Heart left ventricle (tissue), 16 donors: ENCODE data around the gene GAGE13. TPM values are rescaled to one million over a fixed set of nuclear protein-coding genes. Genes with fewer than 3 reads are reported as not detected.
"Not testable (repeated sequence)": the region's sequence is repeated elsewhere in the genome, so short reads cannot be mapped to it uniquely, and the experiment has no call there.

Experiments
- ATAC-seq, 4 donors: fragments of 200-7000 bp; cut with Tn5 transposase; one replicate each; pipeline ENCODE4 v1.9.1; 2020 to 2022; ENCODE audit warnings: moderate library complexity in 4 of 4, mild to moderate bottlenecking in 3 of 4, moderate number of reproducible peaks in 1 of 4
- DNase-seq, 5 donors: peaks; one replicate each; pipeline ENCODE4 v3.0.0-alpha.2; 2020
- H3K27ac ChIP-seq, 12 donors: fragments of 200-600 bp; sonication (generic) in 4 of 12; one replicate each; pipeline versions ENCODE4 v1.5.0 to v1.8.0; 2016 to 2022; ENCODE audit warnings: mild to moderate bottlenecking in 2 of 12
- H3K27me3 ChIP-seq, 9 donors: fragments of 200-600 bp; sonication (generic) in 2 of 9; one replicate each; pipeline versions ENCODE4 v1.5.1 to v1.8.0; 2016 to 2022; ENCODE audit warnings: mild to moderate bottlenecking in 3 of 9
- H3K36me3 ChIP-seq, 9 donors: fragments of 200-600 bp; sonication (generic) in 2 of 9; one replicate each; pipeline versions ENCODE4 v1.5.0 to v1.8.0; 2018 to 2022; ENCODE audit warnings: mild to moderate bottlenecking in 2 of 9
- H3K4me1 ChIP-seq, 12 donors: fragments of 200-600 bp; sonication (generic) in 4 of 12; one replicate each; pipeline versions ENCODE4 v1.5.0 to v1.8.0; 2016 to 2022; ENCODE audit warnings: mild to moderate bottlenecking in 3 of 12
- H3K4me3 ChIP-seq, 12 donors: fragments of 200-600 bp; sonication (generic) in 4 of 12; one replicate each; pipeline versions ENCODE4 v1.5.0 to v1.8.0; 2017 to 2022; ENCODE audit warnings: mild to moderate bottlenecking in 9 of 12, moderate library complexity in 4 of 12
- H3K9me3 ChIP-seq, 12 donors: fragments of 200-600 bp; sonication (generic) in 4 of 12; one replicate each; pipeline versions ENCODE4 v1.5.0 to v1.8.0; 2016 to 2022; ENCODE audit warnings: mild to moderate bottlenecking in 1 of 12
- POLR2A ChIP-seq, 2 donors: fragments of 450-650 bp; IDR thresholded peaks; one replicate each; pipeline ENCODE4 v1.6.1; 2017; ENCODE audit warnings: antibody characterized with exemption in 2 of 2, mild to moderate bottlenecking in 2 of 2, moderate library complexity in 2 of 2
- WGBS, 4 donors: extraction: QIAGEN DNeasy Blood & Tissue Kit in 2 of 4; methylation state at CpG; one replicate each; pipeline versions ENCODE4 v1.1.5 to v1.1.7; 2013 to 2018; 5-methylcytosine and 5-hydroxymethylcytosine counted together
- intact Hi-C, 10 donors: fragments of 100-400 bp; cut with DNase I; formaldehyde crosslinking; loops; one replicate each; pipeline versions ENCODE4 v1.11.1 to v1.14.2; 2022
- polyA plus RNA-seq, 2 donors: library from polyadenylated mRNA; stranded (reverse); fragments of 200-250 nt; gene quantifications; one replicate each; pipeline ENCODE4 v1.2.3, GENCODE V29; 2013
- total RNA-seq, 9 donors: library from RNA; depleted of rRNA in 2 of 9; stranded (reverse); fragments of >200 nt in 2 of 9; fragmentation: NEBNext Ultra II Directional in 3 of 9; extraction: Animal tissue kit (Norgen Biotek cat#: 25700) in 3 of 9; gene quantifications; one replicate each; pipeline versions ENCODE4 v1.1.0 to v1.2.4, GENCODE V29; 2016 to 2023
- TF ChIP-seq, protein P1 (sequence below), 12 donors: fragments of 200-600 bp; sonication (generic) in 4 of 12; IDR thresholded peaks; one replicate each; pipeline versions ENCODE4 v1.5.0 to v1.8.0; 2018 to 2022; ENCODE audit warnings: antibody characterized with exemption in 12 of 12, mild to moderate bottlenecking in 5 of 12
- donor health status: ischemic (EF 13 %, LVEDD 7.1; RV severe dilation, severe dysfunction).
- donor health status: healthy with polysubstance abuse.
- donor health status: DM: no; HTN: yes; CAD: no.
- donor health status: DM: no; HTN: no; CAD: no.
- donor health status: ischemic (EF 25% LVEDD 6.9; RV normal size, moderate dysfunction).
- donor health status: ischemic (EF 25% LVEDD 5.7; RV mildly dilated, moderate dysfunction).
- donor health status: healthy.
- donor health status: DM: yes; HTN: yes; CAD: no.
- donor health status: ischemic (EF 35%, LVEDD 5.7; RV mildly dilated, moderate dysfunction).
- donor health status: nonischemic (EF 11% LVEDD 7.7; RV severe dilation, severe dysfunction).
- donor health status: DM: yes; HTN: yes; CAD: no.
- donor health status: PGD.
- donor health status: ischemic (EF 29% LVEDD 5.4; RV normal size, mild dysfunction).
- donor health status: nonischemic (EF 23%, LVEDD 6.1; RV moderate dilation, normal function).

The GAGE13 gene
- total and polyA plus RNA-seq, 11 donors = not detected

DNA sequence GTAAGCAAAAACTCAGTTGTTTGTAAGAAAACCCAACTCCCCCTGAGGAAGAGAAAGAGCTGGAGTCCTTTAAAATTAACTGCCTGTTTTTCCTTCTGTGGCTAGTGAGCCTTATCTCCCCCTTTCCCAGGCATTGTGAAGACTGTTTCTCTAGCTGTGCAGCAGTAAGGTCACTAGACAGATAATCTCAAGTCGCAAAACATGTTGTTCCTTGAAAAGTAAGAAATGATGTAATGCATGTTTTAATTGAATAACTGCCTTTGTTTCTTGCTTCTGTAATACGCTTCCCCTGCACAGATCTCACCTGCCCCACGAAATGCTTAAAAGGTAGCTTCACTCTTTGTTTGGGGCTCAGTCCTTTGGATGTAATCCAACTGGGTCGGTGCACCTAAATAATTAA is 15.3 kb upstream of the GAGE13 start:
- no peaks in the 10 kb centered on the region for H3K27me3 ChIP-seq
- DNase-seq (no peak), ATAC-seq (no peak)
- intact Hi-C loops = no loop called here
- H3K4me1 ChIP-seq = no peaks in the 10 kb centered on the region
- no peak overlapping the region for H3K4me3 ChIP-seq
- TF ChIP-seq, protein P1, sequence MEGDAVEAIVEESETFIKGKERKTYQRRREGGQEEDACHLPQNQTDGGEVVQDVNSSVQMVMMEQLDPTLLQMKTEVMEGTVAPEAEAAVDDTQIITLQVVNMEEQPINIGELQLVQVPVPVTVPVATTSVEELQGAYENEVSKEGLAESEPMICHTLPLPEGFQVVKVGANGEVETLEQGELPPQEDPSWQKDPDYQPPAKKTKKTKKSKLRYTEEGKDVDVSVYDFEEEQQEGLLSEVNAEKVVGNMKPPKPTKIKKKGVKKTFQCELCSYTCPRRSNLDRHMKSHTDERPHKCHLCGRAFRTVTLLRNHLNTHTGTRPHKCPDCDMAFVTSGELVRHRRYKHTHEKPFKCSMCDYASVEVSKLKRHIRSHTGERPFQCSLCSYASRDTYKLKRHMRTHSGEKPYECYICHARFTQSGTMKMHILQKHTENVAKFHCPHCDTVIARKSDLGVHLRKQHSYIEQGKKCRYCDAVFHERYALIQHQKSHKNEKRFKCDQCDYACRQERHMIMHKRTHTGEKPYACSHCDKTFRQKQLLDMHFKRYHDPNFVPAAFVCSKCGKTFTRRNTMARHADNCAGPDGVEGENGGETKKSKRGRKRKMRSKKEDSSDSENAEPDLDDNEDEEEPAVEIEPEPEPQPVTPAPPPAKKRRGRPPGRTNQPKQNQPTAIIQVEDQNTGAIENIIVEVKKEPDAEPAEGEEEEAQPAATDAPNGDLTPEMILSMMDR (IDR thresholded peaks at IDR 0.05) = no peak
- TF ChIP-seq POLR2A (IDR thresholded peaks at IDR 0.05) = no peak
- H3K9me3 ChIP-seq = no peaks in the 10 kb centered on the region
- WGBS, 4 donors = 40 to 55% (median 51%) methylated on average over 4 of the region's 4 CpGs
- no peak overlapping the region for H3K27ac ChIP-seq
- H3K36me3 ChIP-seq = no peaks in the 10 kb centered on the region

DNA sequence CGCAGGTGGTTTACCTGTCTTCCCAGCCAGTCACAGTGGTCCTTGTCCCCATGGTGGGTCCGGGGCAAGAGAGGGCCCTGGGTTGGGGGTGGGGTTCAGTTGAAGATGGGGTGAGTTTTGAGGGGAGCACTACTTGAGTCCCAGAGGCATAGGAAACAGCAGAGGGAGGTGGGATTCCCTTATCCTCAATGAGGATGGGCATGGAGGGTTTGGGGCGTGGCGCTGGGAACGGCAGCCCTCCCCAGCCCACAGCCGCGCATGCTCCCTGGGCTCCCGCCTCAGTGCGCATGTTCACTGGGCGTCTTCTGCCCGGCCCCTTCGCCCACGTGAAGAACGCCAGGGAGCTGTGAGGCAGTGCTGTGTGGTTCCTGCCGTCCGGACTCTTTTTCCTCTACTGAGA is 9.6 kb upstream of the GAGE13 start, which contains the start of gene GAGE12J:
TSS of gene GAGE12J (plus strand) at position 301 of the 400 bp plus-strand sequence. CDS start 1,157 bp downstream, outside the sequence.
- H3K4me1 ChIP-seq, intact Hi-C loops, H3K36me3 ChIP-seq, H3K27me3 ChIP-seq, H3K4me3 ChIP-seq, H3K27ac ChIP-seq, ATAC-seq, DNase-seq, H3K9me3 ChIP-seq: not testable (repeated sequence)
- 92% methylated on average over 2 of the region's 16 CpGs; no CpG with 5 or more reads in 3 of the 4 donors for WGBS, 4 donors

DNA sequence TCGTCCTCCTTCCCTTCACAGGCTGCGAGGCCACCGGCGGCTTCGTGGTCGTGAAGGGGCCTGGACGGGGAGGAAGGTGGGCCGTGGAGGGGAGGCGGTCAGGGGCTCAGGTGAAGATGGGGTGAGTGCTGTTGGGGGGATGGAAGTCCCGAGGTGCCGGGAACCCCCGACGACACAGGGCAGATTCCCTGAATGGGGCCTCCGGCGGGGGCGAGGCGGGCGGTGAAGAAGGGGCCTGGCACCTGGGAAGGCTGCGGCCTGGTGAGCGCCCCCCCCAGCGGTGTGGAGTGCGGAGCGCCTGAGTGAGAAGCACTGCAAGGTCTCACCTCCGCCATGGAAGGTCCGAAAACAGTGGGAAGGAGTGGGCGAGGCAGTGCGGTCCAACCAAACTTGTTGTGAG is 9.1 kb upstream of the GAGE13 start:
- H3K4me3 ChIP-seq, ATAC-seq, H3K36me3 ChIP-seq, intact Hi-C loops, H3K9me3 ChIP-seq, DNase-seq, H3K4me1 ChIP-seq, H3K27me3 ChIP-seq, H3K27ac ChIP-seq: not testable (repeated sequence)
- no CpG with 5 or more reads among the region's 27 CpGs for WGBS, 4 donors

DNA sequence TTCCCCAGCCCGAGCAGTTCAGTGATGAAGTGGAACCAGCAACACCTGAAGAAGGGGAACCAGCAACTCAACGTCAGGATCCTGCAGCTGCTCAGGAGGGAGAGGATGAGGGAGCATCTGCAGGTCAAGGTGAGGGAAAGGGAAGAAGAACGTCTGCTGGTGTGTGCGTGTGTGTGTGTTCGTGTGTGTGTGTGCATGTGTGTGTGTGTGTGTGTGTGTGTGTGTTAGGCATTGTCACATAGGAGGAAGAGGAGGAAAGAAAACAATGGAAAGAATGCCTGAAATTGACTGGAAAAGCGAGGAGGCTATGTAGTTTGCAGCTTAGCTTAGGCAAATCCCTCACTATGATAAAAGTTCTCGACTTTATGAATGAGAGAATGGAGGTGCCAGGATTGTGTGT is 7.6 kb upstream of the GAGE13 start:
- H3K4me1 ChIP-seq, H3K27me3 ChIP-seq, DNase-seq, H3K27ac ChIP-seq, H3K4me3 ChIP-seq, ATAC-seq, H3K36me3 ChIP-seq, intact Hi-C loops, H3K9me3 ChIP-seq: not testable (repeated sequence)
- 60 to 72% methylated on average over 1 to 4 of the region's 7 CpGs; no CpG with 5 or more reads in 2 of the 4 donors for WGBS, 4 donors

DNA sequence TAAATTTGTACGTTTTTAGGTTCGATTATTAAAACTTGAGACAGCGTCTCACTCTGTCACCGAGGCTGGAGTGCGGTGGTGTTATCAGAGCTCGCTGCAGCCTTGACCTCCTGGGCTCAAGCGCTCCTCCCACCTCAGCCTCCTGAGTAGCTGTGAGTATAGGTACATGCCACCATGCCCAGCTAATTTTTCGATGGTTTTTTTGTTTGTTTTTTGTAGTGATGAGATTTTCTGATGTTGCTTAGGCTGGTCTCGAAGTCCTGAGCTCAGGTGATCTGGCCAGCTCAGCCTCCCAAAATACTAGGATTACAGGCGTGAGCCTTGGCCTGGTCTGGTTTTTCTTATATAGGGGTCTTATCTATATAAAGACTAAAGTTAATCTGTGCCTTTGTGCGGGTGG is 961 bp upstream of the GAGE13 start:
- H3K27ac ChIP-seq, ATAC-seq, H3K36me3 ChIP-seq, DNase-seq, intact Hi-C loops, H3K9me3 ChIP-seq, H3K4me3 ChIP-seq, H3K27me3 ChIP-seq, H3K4me1 ChIP-seq: not testable (repeated sequence)
- WGBS, 4 donors = 87 to 94% (median 92%) methylated on average over 3 to 10 of the region's 11 CpGs

DNA sequence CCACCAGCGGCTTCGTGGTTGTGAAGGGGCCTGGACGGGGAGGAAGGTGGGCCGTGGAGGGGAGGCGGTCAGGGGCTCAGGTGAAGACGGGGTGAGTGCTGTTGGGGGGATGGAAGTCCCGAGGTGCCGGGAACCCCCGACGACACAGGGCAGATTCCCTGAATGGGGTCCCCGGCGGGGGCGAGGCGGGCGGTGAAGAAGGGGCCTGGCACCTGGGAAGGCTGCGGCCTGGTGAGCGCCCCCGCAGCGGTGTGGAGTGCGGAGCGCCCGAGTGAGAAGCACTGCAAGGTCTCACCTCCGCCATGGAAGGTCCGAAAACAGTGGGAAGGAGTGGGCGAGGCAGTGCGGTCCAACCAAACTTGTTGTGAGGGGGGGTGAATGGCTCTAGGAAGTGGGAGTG is 459 bp downstream of the GAGE13 start:
- WGBS, 4 donors = 92% methylated on average over 20 of the region's 26 CpGs; no CpG with 5 or more reads in 3 of the 4 donors
- H3K27me3 ChIP-seq, H3K9me3 ChIP-seq, H3K36me3 ChIP-seq, ATAC-seq, H3K4me1 ChIP-seq, H3K4me3 ChIP-seq, intact Hi-C loops, H3K27ac ChIP-seq: not testable (repeated sequence)
- peak in 1 of 5 donors; percentile 16 for DNase-seq

DNA sequence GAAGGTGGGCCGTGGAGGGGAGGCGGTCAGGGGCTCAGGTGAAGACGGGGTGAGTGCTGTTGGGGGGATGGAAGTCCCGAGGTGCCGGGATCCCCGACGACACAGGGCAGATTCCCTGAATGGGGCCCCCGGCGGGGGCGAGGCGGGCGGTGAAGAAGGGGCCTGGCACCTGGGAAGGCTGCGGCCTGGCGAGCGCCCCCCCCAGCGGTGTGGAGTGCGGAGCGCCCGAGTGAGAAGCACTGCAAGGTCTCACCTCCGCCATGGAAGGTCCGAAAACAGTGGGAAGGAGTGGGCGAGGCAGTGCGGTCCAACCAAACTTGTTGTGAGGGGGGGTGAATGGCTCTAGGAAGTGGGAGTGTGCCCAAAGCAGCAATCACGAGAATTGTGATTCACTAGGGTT is 10.1 kb downstream of the GAGE13 start:
- peak in 2 of 5 donors; percentile 24 to 37 for DNase-seq
- intact Hi-C loops, H3K4me3 ChIP-seq, H3K27me3 ChIP-seq, H3K9me3 ChIP-seq, H3K4me1 ChIP-seq, ATAC-seq, H3K27ac ChIP-seq, H3K36me3 ChIP-seq: not testable (repeated sequence)
- 93 to 96% (median 94%) methylated on average over 7 to 16 of the region's 24 CpGs; no CpG with 5 or more reads in 1 of the 4 donors for WGBS, 4 donors

DNA sequence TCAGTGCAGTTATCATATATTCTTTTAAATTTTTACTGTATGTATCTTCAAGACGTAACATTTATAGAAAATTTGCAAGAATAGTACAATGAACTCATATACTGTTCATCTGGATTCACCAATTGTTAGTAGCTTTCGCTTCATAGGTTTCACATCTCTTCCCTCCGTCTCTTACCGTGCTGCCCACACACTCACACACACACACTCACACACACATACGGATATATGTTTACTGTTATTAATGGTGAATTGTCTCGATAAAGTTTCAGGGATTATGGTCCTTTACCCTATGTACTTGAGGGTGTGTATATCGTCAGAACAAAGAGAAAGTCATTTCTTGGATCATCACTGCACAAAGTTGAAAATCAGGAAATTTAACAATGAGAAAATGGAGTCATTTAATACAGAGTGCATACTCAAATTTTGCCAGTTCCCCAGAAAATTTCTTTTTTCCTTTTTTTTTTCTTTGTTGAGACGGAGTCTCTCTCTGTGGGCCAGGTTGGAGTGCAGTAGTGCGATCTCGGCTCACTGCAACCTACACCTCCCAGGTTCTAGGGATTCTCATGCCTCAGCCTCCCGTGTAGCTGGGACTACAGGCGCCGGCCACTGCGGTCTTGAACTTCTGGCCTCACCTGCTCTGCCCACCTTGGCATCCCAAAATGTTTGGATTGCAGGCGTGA is 13.3 kb downstream of the GAGE13 start:
- DNase-seq, H3K9me3 ChIP-seq, H3K27ac ChIP-seq, intact Hi-C loops, H3K4me3 ChIP-seq, H3K4me1 ChIP-seq, ATAC-seq, H3K36me3 ChIP-seq, H3K27me3 ChIP-seq: not testable (repeated sequence)
- 73 to 79% (median 75%) methylated on average over 11 to 14 of the region's 15 CpGs for WGBS, 4 donors

DNA sequence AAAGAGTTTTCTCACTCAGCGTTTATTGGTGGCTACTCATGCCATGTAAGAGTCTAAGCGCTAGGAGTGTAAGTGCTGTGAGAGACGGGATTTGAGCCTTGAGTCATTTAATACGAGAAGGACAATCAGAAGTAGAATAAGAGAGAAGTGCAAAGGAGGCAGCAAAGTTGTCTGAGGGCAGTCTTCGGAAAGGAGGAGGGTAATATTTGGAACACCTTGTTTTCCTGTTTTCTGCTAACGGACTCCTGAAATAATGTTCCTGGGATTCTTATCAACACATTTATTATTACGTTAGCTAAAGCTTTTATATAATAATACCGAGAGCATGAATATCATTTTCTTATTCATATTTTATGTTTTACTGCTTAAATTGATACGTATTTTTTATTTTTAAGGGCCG is 14.0 kb downstream of the GAGE13 start:
- ATAC-seq, intact Hi-C loops, DNase-seq: not testable (repeated sequence)

DNA sequence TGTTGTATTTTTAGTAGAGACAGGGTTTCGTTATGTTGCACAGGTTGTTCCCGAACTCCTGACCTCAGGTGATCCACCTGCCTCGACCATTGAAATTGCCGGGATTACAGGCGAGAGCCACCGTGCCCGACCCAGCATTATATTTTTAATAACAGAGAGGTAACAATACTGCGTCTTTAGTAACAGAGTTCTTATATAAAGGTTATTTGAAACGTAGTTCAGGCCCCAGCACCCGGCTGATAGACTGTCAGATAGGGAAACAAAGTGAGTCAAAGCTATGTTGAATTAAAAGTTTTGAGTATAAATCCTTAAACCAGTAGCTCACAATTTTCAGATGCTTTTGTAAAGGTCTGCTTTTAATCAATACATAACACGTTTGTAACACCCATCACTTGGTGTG is 14.8 kb downstream of the GAGE13 start:
- H3K27ac ChIP-seq, H3K9me3 ChIP-seq, H3K4me3 ChIP-seq, H3K27me3 ChIP-seq, H3K36me3 ChIP-seq, ATAC-seq, H3K4me1 ChIP-seq, intact Hi-C loops: not testable (repeated sequence)
- DNase-seq = peak in 1 of 5 donors; percentile 29
- WGBS, 4 donors = 80 to 91% (median 85%) methylated on average over 7 to 11 of the region's 11 CpGs

More for the DNA sequence above, 14.0 kb downstream of the GAGE13 start:
- H3K4me3 ChIP-seq, H3K27ac ChIP-seq, H3K4me1 ChIP-seq, H3K36me3 ChIP-seq, H3K9me3 ChIP-seq, H3K27me3 ChIP-seq: not testable (repeated sequence)
- WGBS, 4 donors = 76 to 87% (median 78%) methylated on average over 5 to 9 of the region's 10 CpGs
